PC-9 (cell line): ENCODE data around the gene PRKG1.

Experiments used
- EZH2 ChIP-seq: fragments of 200-600 bp; sonication (generic); IDR thresholded peaks from 2 replicates; pipeline ENCODE4 v1.8.0; 2017; ENCODE audit warnings: antibody characterized with exemption, low read depth
- TF ChIP-seq, protein P1 (sequence below): fragments of 200-600 bp; sonication (generic); conservative IDR thresholded peaks from 2 replicates; pipeline ENCODE4 v1.6.1; 2017; ENCODE audit warnings: mixed run types, antibody characterized with exemption, mild to moderate bottlenecking, moderate library complexity

DNA sequence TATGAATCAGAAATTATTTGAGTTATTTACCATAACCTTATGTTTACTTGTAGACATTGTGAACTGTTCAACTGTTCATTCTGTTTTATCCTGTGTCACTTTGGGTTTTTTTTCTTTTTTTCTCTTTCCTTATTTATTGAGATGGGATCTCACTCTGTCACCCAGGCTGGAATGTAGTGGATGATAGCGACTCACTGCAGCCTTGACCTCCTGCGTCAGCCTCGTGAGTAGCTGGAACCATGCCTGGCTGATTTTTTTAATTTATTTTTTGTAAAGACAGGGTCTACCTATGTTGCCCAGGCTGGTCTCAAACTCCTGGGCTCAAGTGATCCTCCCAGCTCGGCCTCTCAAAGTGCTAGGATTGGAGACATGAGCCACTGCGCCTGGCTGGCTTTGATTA, 528.0 kb downstream of the PRKG1 start:
- TF ChIP-seq, protein P1, sequence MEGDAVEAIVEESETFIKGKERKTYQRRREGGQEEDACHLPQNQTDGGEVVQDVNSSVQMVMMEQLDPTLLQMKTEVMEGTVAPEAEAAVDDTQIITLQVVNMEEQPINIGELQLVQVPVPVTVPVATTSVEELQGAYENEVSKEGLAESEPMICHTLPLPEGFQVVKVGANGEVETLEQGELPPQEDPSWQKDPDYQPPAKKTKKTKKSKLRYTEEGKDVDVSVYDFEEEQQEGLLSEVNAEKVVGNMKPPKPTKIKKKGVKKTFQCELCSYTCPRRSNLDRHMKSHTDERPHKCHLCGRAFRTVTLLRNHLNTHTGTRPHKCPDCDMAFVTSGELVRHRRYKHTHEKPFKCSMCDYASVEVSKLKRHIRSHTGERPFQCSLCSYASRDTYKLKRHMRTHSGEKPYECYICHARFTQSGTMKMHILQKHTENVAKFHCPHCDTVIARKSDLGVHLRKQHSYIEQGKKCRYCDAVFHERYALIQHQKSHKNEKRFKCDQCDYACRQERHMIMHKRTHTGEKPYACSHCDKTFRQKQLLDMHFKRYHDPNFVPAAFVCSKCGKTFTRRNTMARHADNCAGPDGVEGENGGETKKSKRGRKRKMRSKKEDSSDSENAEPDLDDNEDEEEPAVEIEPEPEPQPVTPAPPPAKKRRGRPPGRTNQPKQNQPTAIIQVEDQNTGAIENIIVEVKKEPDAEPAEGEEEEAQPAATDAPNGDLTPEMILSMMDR = no peak
- TF ChIP-seq EZH2 = no peak
